ENCODE results near the gene CDKL4. TPM values are rescaled to one million over a fixed set of nuclear protein-coding genes. Genes with fewer than 3 reads are reported as not detected.
"Not testable (repeated sequence)": the region's sequence is repeated elsewhere in the genome, so short reads cannot be mapped to it uniquely, and the experiment has no call there.

Gene CDKL4
- total RNA-seq, 1 donor from 2014 or later: 0.11 TPM

DNA sequence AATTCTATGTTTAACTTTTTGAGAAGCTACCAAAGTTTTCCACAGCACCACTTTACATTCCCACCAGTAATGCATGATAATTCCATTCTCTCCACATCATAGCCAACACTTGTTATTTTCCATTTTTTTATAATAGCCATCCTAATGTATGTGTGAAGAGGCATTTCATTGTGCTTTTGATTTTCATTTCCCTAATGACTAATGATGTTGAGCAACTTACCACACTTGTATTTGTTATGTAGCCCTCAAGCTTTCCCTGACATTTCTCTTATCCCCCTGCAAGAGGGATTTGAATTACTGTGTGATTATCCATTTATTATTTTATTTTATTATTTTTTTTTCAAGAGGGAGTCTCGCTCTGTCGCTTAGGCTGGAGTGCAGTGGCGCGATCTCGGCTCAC, 99.4 kb downstream of the CDKL4 start:
- Mint-ChIP-seq H3K4me3 (ENCODE audit: low read depth) (no peak overlapping the region), H3K36me3 (ENCODE audit: low read depth) (peaks cover 3% of the 10 kb centered on the region), H3K4me1 (ENCODE audit: low read depth) (peaks cover 46% of the 10 kb centered on the region), H3K27ac (no peak overlapping the region), H3K9me3 (no peaks in the 10 kb centered on the region), H3K27me3 (ENCODE audit: low read depth) (no peaks in the 10 kb centered on the region)
- intact Hi-C loops (cut with micrococcal nuclease): no loop called here
- DNase-seq (ENCODE audit: low spot score): no peak

DNA sequence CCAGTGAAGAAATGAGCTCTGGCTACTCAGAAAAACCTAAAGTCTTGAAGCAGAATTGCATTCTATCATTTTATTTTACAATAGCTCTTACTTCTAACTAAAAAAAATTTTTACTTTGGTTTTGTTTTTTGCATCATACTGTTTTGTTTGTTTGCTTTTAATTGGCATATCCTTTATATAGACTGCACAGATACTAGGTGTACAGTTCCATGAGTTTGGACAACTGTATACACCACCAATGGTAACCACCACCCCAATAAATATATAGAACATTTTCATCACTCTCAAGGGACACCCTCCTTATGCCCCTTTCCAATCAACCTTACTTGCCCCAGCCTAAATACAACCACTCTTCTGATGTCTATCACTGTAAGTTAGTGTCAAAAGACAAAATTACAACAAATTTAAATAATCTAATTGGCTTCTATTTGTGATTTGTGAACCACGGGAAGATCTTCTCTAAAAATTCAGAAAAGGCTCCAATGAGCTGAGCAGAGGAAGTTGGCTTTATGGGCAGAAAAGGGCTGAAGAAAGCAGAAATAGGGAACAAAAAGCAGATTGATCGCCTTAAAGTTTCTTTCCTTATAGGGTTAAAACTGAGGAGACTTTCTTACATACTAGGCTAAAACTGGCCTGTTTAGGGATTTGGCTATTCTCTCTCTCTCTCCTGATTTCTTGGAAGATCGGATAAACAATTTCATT, 100.7 kb downstream of the CDKL4 start:
- intact Hi-C loops (cut with micrococcal nuclease): no loop called here
- peaks cover 3% of the 10 kb centered on the region for H3K36me3 Mint-ChIP-seq (ENCODE audit: low read depth)
- DNase-seq (ENCODE audit: low spot score): no peak
- H3K4me1 Mint-ChIP-seq (ENCODE audit: low read depth): peaks cover 55% of the 10 kb centered on the region
- peak overlapping the region; percentile 21 for H3K27ac Mint-ChIP-seq
- H3K9me3 Mint-ChIP-seq: no peaks in the 10 kb centered on the region
- no peaks in the 10 kb centered on the region for H3K27me3 Mint-ChIP-seq (ENCODE audit: low read depth)
- H3K4me3 Mint-ChIP-seq (ENCODE audit: low read depth): no peak overlapping the region

DNA sequence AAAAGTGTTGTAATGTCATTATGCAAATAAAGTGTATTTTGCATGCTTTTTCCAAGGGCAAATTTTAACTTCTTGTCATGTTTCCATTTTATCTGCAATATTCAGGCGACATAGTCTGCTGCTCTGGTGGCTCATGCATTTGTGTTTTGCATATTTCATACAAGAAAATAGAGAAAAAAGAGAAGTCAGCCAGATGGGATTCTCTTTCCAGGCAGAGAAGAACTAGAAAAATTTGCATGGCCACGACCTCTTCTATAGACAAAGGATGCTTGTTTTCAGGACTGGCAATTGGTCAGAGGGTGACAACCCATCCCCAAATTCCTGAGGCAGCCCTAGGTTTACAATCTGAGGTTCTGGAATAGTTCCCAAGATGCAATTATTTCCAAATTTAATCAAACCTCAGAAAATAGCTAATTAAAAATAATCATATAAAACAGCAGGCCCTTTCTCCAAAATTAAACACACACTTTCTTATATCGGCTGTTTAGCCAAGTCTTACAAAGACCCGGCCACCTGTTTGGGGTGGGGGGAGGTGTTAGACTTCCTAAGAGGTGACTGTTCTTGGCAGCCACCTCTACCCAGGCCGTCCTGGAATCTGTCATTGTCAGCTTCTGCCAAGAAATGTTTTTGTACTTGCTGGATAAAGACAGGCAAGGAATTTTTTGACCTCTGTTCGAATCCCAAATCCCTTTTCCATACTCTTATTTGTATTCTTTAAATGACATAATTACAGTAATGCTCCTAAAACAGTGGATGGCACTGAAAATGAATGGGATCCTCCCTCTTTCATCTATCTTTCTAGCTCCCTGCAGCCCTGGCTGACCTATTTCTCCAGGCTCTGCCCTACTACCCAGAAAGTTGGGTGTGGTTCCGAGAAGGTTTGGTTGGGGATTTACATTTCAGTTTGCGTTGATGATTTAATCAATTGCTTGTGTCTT, 102.2 kb downstream of the CDKL4 start:
- Mint-ChIP-seq H3K9me3 (no peaks in the 10 kb centered on the region), H3K36me3 (ENCODE audit: low read depth) (peaks cover 3% of the 10 kb centered on the region), H3K4me3 (ENCODE audit: low read depth) (peak overlapping the region; percentile 11), H3K27me3 (ENCODE audit: low read depth) (no peaks in the 10 kb centered on the region), H3K4me1 (ENCODE audit: low read depth) (peaks cover 58% of the 10 kb centered on the region), H3K27ac (peak overlapping the region; percentile 36)
- intact Hi-C loops (cut with micrococcal nuclease): loop anchor here (1.0 kb wide), 1 partner anchor 12 kb away; no protein-coding TSS in a partner anchor
- DNase-seq (ENCODE audit: low spot score): no peak

DNA sequence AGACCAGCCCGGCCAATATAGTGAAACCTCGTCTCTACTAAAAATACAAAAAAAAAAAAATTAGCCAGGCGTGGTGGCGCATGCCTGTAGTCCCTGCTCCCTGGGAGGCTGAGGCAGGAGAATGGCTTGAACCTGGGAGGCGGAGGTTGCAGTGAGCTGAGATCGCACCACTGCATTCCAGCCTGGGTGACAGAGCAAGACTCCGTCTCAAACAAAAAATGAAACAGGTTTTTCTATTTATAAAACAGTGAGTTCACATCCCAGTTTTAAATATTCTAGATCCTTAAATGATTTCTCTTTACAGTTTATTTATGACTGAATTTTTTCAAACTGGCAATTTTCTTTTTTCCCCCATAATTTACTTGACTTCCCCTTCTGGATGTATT, 102.8 kb downstream of the CDKL4 start:
- not testable (repeated sequence) for DNase-seq (ENCODE audit: low spot score); H3K9me3 Mint-ChIP-seq; H3K27me3 Mint-ChIP-seq (ENCODE audit: low read depth); H3K36me3 Mint-ChIP-seq (ENCODE audit: low read depth); H3K4me3 Mint-ChIP-seq (ENCODE audit: low read depth); H3K27ac Mint-ChIP-seq
- H3K4me1 Mint-ChIP-seq (ENCODE audit: low read depth): peaks cover 63% of the 10 kb centered on the region
- intact Hi-C loops (cut with micrococcal nuclease): loop anchor here (1.0 kb wide), 1 partner anchor 12 kb away; no protein-coding TSS in a partner anchor

DNA sequence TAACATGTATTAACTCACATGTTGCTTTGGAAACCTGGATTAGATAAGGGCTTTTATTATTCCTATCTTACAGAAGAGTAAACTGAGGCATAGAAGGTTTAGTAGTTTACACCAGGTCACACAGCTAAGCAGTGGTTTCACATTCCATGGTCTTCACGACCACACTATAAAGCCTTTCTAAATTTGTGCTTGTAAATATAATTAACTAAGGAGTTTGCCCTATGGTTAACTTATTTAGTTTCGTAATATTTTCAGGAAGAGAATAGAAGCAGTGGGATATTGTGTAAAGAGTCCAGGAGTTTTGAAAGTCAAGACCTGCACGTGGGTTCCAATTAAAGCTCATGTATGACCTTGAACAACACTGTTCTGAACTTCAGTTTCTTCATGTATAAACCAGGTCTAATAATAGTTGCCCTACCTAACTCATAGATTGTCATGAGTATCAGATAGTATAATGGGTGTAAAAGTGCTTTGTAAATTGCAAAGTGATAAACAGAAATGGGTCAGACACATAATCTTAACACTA, 103.4 kb downstream of the CDKL4 start:
- H3K4me3 Mint-ChIP-seq (ENCODE audit: low read depth): no peak overlapping the region
- no peak overlapping the region for H3K27ac Mint-ChIP-seq
- no peaks in the 10 kb centered on the region for H3K9me3 Mint-ChIP-seq
- peaks cover 3% of the 10 kb centered on the region for H3K36me3 Mint-ChIP-seq (ENCODE audit: low read depth)
- H3K27me3 Mint-ChIP-seq (ENCODE audit: low read depth): no peaks in the 10 kb centered on the region
- H3K4me1 Mint-ChIP-seq (ENCODE audit: low read depth): peaks cover 68% of the 10 kb centered on the region
- intact Hi-C loops (cut with micrococcal nuclease): no loop called here
- no peak for DNase-seq (ENCODE audit: low spot score)

DNA sequence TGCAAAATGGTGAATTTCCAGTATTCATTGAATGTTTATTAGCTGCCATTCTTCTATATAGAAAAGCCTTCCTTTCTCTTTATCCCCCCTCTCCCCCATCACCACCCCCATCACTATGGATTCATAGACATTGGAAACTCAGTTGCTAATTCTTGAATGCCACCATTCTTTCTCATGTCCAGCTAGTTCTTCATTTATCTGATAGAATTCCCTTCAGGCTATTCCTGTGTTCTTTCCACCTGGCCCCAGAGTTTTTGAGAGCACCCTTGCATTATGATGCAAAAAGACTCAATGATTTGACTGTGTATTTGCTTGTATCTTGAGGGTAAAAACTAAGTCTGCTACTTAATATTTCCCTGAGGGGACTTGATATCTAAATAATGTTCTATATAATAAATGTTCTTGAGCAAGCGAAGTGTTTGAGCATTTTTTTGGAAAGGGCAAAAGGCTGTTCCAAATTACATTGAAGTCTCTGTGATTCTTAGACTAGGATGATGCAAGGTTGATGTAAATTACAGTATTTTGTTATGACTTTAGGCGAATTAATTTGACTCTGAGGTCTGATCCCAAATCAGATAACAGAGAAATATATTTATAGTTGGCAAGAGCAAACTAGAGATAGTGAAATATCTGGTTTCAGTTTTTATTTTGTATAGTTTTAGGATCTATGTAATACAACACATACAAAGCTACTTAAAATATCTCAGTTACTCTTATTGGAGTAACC, 104.1 kb downstream of the CDKL4 start:
- Mint-ChIP-seq H3K4me3 (ENCODE audit: low read depth) (peak overlapping the region; percentile 4), H3K27me3 (ENCODE audit: low read depth) (no peaks in the 10 kb centered on the region), H3K9me3 (no peaks in the 10 kb centered on the region), H3K36me3 (ENCODE audit: low read depth) (peaks cover 3% of the 10 kb centered on the region), H3K4me1 (ENCODE audit: low read depth) (peaks cover 70% of the 10 kb centered on the region), H3K27ac (peak overlapping the region; percentile 29)
- intact Hi-C loops (cut with micrococcal nuclease): no loop called here
- DNase-seq (ENCODE audit: low spot score): no peak

DNA sequence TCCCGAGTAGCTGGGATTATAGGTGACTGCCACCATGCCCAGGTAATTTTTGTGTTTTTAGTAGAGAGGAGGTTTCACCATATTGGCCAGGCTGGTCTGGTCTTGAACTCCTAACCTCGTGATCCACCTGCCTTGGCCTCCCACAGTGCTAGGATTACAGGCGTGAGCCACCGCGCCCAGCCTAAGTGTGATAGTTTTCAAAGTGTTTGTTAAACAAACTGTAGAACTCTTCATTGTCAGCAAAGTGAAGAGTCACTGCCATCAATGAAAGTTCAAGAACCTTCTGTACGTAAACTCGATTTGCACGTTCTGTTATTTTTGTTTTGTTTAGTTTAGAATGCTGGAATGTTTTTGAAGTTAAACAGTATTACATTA, 104.9 kb downstream of the CDKL4 start:
- H3K27ac Mint-ChIP-seq: peak overlapping the region; percentile 3
- intact Hi-C loops (cut with micrococcal nuclease): no loop called here
- peaks cover 73% of the 10 kb centered on the region for H3K4me1 Mint-ChIP-seq (ENCODE audit: low read depth)

DNA sequence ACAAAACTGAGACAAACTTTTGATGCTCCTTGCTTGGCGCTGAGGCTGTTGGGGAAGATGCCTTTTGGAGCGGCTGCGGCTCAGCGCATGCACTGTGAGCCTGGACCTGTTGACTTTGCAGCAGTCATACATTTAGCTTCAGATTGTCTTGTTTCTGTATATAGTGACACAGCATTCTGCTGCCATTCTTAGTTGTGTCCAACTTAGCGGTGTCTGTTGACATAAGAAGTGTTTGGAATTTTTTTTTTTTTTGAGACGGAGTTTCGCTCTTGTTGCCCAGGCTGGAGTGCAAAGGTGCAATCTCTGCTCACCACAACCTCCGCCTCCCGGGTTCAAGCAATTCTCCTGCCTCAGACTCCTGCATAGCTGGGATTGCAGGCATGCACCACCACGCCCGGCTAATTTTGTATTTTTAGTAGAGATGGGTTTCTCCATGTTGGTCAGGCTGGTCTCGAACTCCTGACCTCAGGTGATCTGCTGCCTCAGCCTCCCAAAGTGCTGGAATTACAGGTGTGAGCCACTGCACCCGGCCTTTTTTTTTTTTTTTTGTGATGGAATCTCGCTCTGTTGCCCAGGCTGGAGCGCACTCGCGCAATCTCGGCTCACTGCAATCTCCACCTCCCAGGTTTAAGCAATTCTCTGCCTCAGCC, 105.5 kb downstream of the CDKL4 start:
- H3K4me1 Mint-ChIP-seq (ENCODE audit: low read depth): peaks cover 73% of the 10 kb centered on the region
- H3K36me3 Mint-ChIP-seq (ENCODE audit: low read depth); H3K9me3 Mint-ChIP-seq; H3K27ac Mint-ChIP-seq; H3K27me3 Mint-ChIP-seq (ENCODE audit: low read depth); H3K4me3 Mint-ChIP-seq (ENCODE audit: low read depth); DNase-seq (ENCODE audit: low spot score); intact Hi-C loops (cut with micrococcal nuclease): not testable (repeated sequence)

More for the DNA sequence above, 104.9 kb downstream of the CDKL4 start:
- H3K36me3 Mint-ChIP-seq (ENCODE audit: low read depth): peaks cover 3% of the 10 kb centered on the region
- H3K9me3 Mint-ChIP-seq: no peaks in the 10 kb centered on the region
- H3K4me3 Mint-ChIP-seq (ENCODE audit: low read depth): no peak overlapping the region
- no peaks in the 10 kb centered on the region for H3K27me3 Mint-ChIP-seq (ENCODE audit: low read depth)
- no peak for DNase-seq (ENCODE audit: low spot score)

DNA sequence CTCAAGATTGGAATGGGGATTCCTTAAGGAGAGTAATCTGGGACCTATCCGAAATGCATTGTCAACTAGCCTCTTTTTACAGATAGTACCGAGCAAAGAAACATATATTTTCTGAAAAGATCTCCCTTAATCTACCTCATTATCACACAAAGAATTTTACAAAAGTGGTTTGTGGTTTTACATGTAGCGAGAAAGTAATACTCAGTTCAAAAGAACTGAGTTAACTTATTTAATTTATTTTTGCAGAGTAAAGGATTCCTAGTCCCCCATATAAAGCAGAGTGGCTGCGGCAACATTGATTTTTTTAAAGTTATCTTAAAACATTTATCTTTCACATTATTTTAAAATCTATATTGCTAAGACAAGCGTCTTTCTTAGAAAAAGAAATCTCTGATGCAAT, 107.0 kb downstream of the CDKL4 start:
- DNase-seq (ENCODE audit: low spot score): no peak

DNA sequence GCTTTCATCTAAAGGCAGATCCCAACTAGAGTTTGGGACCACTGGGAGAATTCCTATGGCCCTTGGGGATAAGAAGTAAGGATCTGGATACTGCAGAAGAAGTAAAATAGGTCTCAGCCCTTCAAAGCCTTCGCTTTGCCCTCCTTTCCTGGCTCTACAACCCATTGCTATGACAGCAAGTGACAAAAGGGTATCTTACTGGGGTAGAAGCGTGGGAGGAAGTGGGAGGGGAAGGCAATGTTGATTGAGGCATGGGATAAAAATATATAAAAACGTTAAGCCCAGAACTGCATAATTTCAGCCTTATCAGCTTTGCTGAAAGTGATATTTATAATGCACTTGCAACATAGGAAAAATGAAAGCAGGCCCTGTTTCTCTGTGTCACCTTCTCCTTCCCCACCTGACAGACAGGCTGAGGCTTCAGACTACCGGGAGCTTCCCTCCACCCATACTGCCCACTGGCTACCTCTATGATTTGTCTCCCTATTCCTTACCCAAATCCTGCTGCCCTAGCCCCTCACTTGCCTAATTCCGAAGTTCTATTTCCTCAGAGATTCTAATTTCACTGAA, 108.0 kb downstream of the CDKL4 start:
- no peaks in the 10 kb centered on the region for H3K9me3 Mint-ChIP-seq
- H3K4me3 Mint-ChIP-seq (ENCODE audit: low read depth): peak overlapping the region; percentile 28
- peak overlapping the region; percentile 78 for H3K27ac Mint-ChIP-seq
- H3K36me3 Mint-ChIP-seq (ENCODE audit: low read depth): no peaks in the 10 kb centered on the region
- intact Hi-C loops (cut with micrococcal nuclease): no loop called here
- no peaks in the 10 kb centered on the region for H3K27me3 Mint-ChIP-seq (ENCODE audit: low read depth)
- no peak for DNase-seq (ENCODE audit: low spot score)
- H3K4me1 Mint-ChIP-seq (ENCODE audit: low read depth): peaks cover 67% of the 10 kb centered on the region

More for the DNA sequence above, 107.0 kb downstream of the CDKL4 start:
- Mint-ChIP-seq H3K4me3 (ENCODE audit: low read depth) (no peak overlapping the region), H3K27me3 (ENCODE audit: low read depth) (no peaks in the 10 kb centered on the region), H3K36me3 (ENCODE audit: low read depth) (no peaks in the 10 kb centered on the region), H3K27ac (peak overlapping the region; percentile 51), H3K9me3 (no peaks in the 10 kb centered on the region), H3K4me1 (ENCODE audit: low read depth) (peaks cover 71% of the 10 kb centered on the region)
- intact Hi-C loops (cut with micrococcal nuclease): no loop called here

DNA sequence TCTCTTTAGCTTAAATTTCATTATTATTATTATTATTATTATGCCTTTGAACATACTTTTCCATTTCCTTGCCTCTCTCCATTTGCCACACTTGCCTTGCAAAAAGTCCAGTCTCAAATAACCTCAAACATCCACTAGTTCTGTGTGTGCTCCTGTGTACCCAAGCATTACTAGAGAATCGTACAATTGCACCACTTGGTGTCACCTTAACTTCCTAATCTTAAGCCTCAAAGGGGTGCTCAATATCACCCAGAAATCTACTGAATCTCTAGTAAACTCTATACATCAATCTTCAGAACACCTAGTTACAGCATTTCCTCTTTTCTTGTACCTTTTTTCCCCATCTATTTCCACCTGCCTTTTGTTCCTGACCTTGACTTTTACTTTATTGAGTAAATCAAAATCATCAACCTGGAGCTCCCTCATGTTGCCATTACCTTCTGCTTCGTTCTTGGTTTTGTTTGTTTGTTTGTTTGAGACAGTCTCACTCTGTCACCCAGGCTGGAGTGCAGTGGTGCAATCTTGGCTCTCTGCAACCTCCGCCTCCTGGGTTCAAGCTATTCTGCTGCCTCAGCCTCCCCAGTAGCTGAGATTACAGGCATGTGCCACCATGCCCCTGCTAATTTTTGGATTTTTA, 110.4 kb downstream of the CDKL4 start:
- no peak for DNase-seq (ENCODE audit: low spot score)
- H3K27me3 Mint-ChIP-seq (ENCODE audit: low read depth): no peaks in the 10 kb centered on the region
- intact Hi-C loops (cut with micrococcal nuclease): no loop called here
- peaks cover 64% of the 10 kb centered on the region for H3K4me1 Mint-ChIP-seq (ENCODE audit: low read depth)
- H3K36me3 Mint-ChIP-seq (ENCODE audit: low read depth): no peaks in the 10 kb centered on the region
- H3K4me3 Mint-ChIP-seq (ENCODE audit: low read depth): no peak overlapping the region
- H3K9me3 Mint-ChIP-seq: no peaks in the 10 kb centered on the region
- H3K27ac Mint-ChIP-seq: no peak overlapping the region

All from activated T-helper 2 cell treated with anti-CD3 and anti-CD28 coated beads, Interferon-gamma antibody, Interleukin-2, Interleukin-4, amounts not matched to agents 10 μg/mL and 5 μg/mL and 100 μg/mL, durations not matched to agents 14 hours and 24 hours and 36 hours (primary cell).